Trophoblast cell (in vitro differentiated cells and primary cell): ENCODE measurements around the gene STIMATE.

Experiments
- DNase-seq, 2 donors: peaks; one replicate each; pipeline ENCODE4 v3.0.0-alpha.2; 2016
- H2AFZ ChIP-seq: 2 replicates; pipeline ENCODE4 v1.6.1; 2013; ENCODE audit warnings: low read length, moderate library complexity, mild to moderate bottlenecking; ENCODE audit not compliant: insufficient read depth, poor library complexity
- H2AK5ac ChIP-seq: 2 replicates; pipeline ENCODE4 v1.6.1; 2013; ENCODE audit warnings: mild to moderate bottlenecking, low read length
- H2BK120ac ChIP-seq: 2 replicates; pipeline ENCODE4 v1.6.1; 2013; ENCODE audit warnings: low read length, mild to moderate bottlenecking, moderate library complexity; ENCODE audit not compliant: insufficient read depth, poor library complexity
- H2BK12ac ChIP-seq: 2 replicates; pipeline ENCODE4 v1.6.1; 2013; ENCODE audit warnings: mild to moderate bottlenecking, low read length, moderate library complexity
- H2BK5ac ChIP-seq: 2 replicates; pipeline ENCODE4 v1.6.1; 2013; ENCODE audit warnings: low read length, low read depth, moderate library complexity, mild to moderate bottlenecking; ENCODE audit not compliant: poor library complexity
- H3K14ac ChIP-seq: 2 replicates; pipeline ENCODE4 v1.6.1; 2013; ENCODE audit warnings: mild to moderate bottlenecking, low read length
- H3K18ac ChIP-seq: 2 replicates; pipeline ENCODE4 v1.6.1; 2013; ENCODE audit warnings: mild to moderate bottlenecking, low read length
- H3K23ac ChIP-seq: 2 replicates; pipeline ENCODE4 v1.6.1; 2013; ENCODE audit warnings: low read length
- H3K27ac ChIP-seq: 2 replicates; pipeline ENCODE4 v1.5.1; 2013; ENCODE audit warnings: low read depth, mild to moderate bottlenecking, inconsistent platforms, low read length, moderate library complexity
- H3K27me3 ChIP-seq: 2 replicates; pipeline ENCODE4 v1.6.1; 2013; ENCODE audit warnings: inconsistent platforms, mild to moderate bottlenecking, low read length, moderate library complexity; ENCODE audit not compliant: insufficient read depth
- H3K36me3 ChIP-seq, 2 experiments: 1 replicate in 1 of 2; 2 replicates in 1 of 2; pipeline ENCODE4 v1.6.1; 2013; ENCODE audit warnings: low read length in 2 of 2, mild to moderate bottlenecking in 2 of 2, moderate library complexity in 1 of 2; ENCODE audit not compliant: insufficient read depth in 2 of 2, control insufficient read depth in 1 of 2
- H3K4ac ChIP-seq: 2 replicates; pipeline ENCODE4 v1.6.1; 2013; ENCODE audit warnings: low read depth, mild to moderate bottlenecking, low read length, moderate library complexity
- H3K4me1 ChIP-seq, 2 experiments: 1 replicate in 1 of 2; 2 replicates in 1 of 2; pipeline ENCODE4 v1.6.1; 2013; ENCODE audit warnings: low read length in 2 of 2, mild to moderate bottlenecking in 2 of 2, moderate library complexity in 1 of 2; ENCODE audit not compliant: insufficient read depth in 2 of 2, control insufficient read depth in 1 of 2
- H3K4me2 ChIP-seq: 2 replicates; pipeline ENCODE4 v1.6.1; 2013; ENCODE audit warnings: inconsistent platforms, mild to moderate bottlenecking, low read length, moderate library complexity
- H3K4me3 ChIP-seq: 2 replicates; pipeline ENCODE4 v1.5.1; 2013; ENCODE audit warnings: mild to moderate bottlenecking, low read depth, low read length, inconsistent platforms
- H3K79me1 ChIP-seq: one replicate; pipeline ENCODE4 v1.6.1; 2013; ENCODE audit warnings: low read length
- H3K79me2 ChIP-seq: 2 replicates; pipeline ENCODE4 v1.6.1; 2013; ENCODE audit warnings: low read length, mild to moderate bottlenecking; ENCODE audit not compliant: control insufficient read depth, insufficient read depth, poor library complexity
- H3K9ac ChIP-seq: 2 replicates; pipeline ENCODE4 v1.6.1; 2013; ENCODE audit warnings: mild to moderate bottlenecking, low read length
- H3K9me3 ChIP-seq: 2 replicates; pipeline ENCODE4 v1.6.1; 2013; ENCODE audit warnings: low read depth, mild to moderate bottlenecking, control low read depth, inconsistent platforms, low read length; ENCODE audit not compliant: insufficient read depth
- H4K12ac ChIP-seq: 2 replicates; pipeline ENCODE4 v1.6.1; 2013; ENCODE audit warnings: low read depth, mild to moderate bottlenecking, low read length, moderate library complexity
- H4K8ac ChIP-seq: 2 replicates; pipeline ENCODE4 v1.6.1; 2013; ENCODE audit warnings: low read depth, mild to moderate bottlenecking, low read length, moderate library complexity
- H4K91ac ChIP-seq: one replicate; pipeline ENCODE4 v1.6.1; 2013; ENCODE audit warnings: low read depth, mild to moderate bottlenecking, low read length, moderate library complexity
- WGBS: extraction: QIAGEN DNeasy Blood & Tissue Kit; methylation state at CpG from one replicate; pipeline ENCODE4 v1.1.7; 2013; ENCODE audit warnings: missing lambda C conversion rate; ENCODE audit not compliant: insufficient read length, insufficient coverage; ENCODE audit errors: extremely low coverage; 5-methylcytosine and 5-hydroxymethylcytosine counted together

Gene STIMATE

GRCh38 chr3:52877085-52877484, 20.3 kb downstream of the STIMATE start:
- Histone ChIP-seq H2AFZ (no peak overlapping the region), H3K23ac (no peak overlapping the region), H2BK5ac (no peak overlapping the region), H3K27me3 (no peaks in the 10 kb centered on the region), H3K79me1 (no peaks in the 10 kb centered on the region), H3K4me1 (peaks cover 0 to 2% of the 10 kb centered on the region in 2 experiments), H3K79me2 (no peaks in the 10 kb centered on the region), H4K8ac (no peak overlapping the region), H3K36me3 (no peaks in the 10 kb centered on the region), H2BK12ac (no peak overlapping the region), H3K9me3 (no peaks in the 10 kb centered on the region), H2AK5ac (no peak overlapping the region), H4K91ac (no peak overlapping the region), H3K27ac (no peak overlapping the region), H3K4me3 (no peak overlapping the region), H3K4ac (no peak overlapping the region), H4K12ac (no peak overlapping the region), H3K18ac (no peak overlapping the region), H3K9ac (no peak overlapping the region), H3K14ac (no peak overlapping the region), H2BK120ac (no peak overlapping the region), H3K4me2 (no peak overlapping the region)
- DNase-seq: no peak
- no CpG with 5 or more reads among the region's 3 CpGs for WGBS

- no peak overlapping the region for H4K12ac ChIP-seq
- no peak overlapping the region for H3K14ac ChIP-seq
- no peak overlapping the region for H3K27ac ChIP-seq
- no peak overlapping the region for H2BK12ac ChIP-seq
- no peak overlapping the region for H2AK5ac ChIP-seq
- H2AFZ ChIP-seq: no peak overlapping the region
- H4K8ac ChIP-seq: no peak overlapping the region
- no peak overlapping the region for H4K91ac ChIP-seq
- no peak overlapping the region for H3K23ac ChIP-seq
- H3K4me1 ChIP-seq: peaks cover 0 to 2% of the 10 kb centered on the region in 2 experiments
- no peaks in the 10 kb centered on the region for H3K79me2 ChIP-seq
- H3K4me3 ChIP-seq: no peak overlapping the region
- no peak overlapping the region for H3K9ac ChIP-seq
- H3K9me3 ChIP-seq: no peaks in the 10 kb centered on the region
- H3K18ac ChIP-seq: no peak overlapping the region
- WGBS: no CpG with 5 or more reads among the region's 9 CpGs
- no peak for DNase-seq
- no peak overlapping the region for H2BK5ac ChIP-seq
- no peak overlapping the region for H3K4ac ChIP-seq
- no peaks in the 10 kb centered on the region for H3K79me1 ChIP-seq
- H2BK120ac ChIP-seq: no peak overlapping the region
- no peaks in the 10 kb centered on the region for H3K27me3 ChIP-seq
- H3K4me2 ChIP-seq: no peak overlapping the region
- H3K36me3 ChIP-seq: no peaks in the 10 kb centered on the region
These were observed 22.3 kb downstream of the STIMATE start for GRCh38 chr3:52874864-52875587.

GRCh38 chr3:52874160-52874701, 23.1 kb downstream of the STIMATE start:
- Histone ChIP-seq H4K12ac (no peak overlapping the region), H2AK5ac (no peak overlapping the region), H3K9me3 (no peaks in the 10 kb centered on the region), H3K9ac (no peak overlapping the region), H3K23ac (no peak overlapping the region), H2BK12ac (no peak overlapping the region), H2BK120ac (no peak overlapping the region), H3K14ac (no peak overlapping the region), H3K27me3 (no peaks in the 10 kb centered on the region), H3K36me3 (no peaks in the 10 kb centered on the region), H3K4ac (no peak overlapping the region), H2AFZ (no peak overlapping the region), H3K4me1 (peaks cover 0 to 2% of the 10 kb centered on the region in 2 experiments), H3K18ac (no peak overlapping the region), H3K79me1 (no peaks in the 10 kb centered on the region), H2BK5ac (no peak overlapping the region), H4K8ac (no peak overlapping the region), H3K27ac (no peak overlapping the region), H3K79me2 (no peaks in the 10 kb centered on the region), H3K4me3 (no peak overlapping the region), H3K4me2 (no peak overlapping the region), H4K91ac (no peak overlapping the region)
- no peak for DNase-seq
- WGBS: no CpG with 5 or more reads among the region's 5 CpGs

GRCh38 chr3:52873433-52874159, 23.8 kb downstream of the STIMATE start:
- DNase-seq: no peak
- Histone ChIP-seq H3K23ac (no peak overlapping the region), H3K27me3 (no peaks in the 10 kb centered on the region), H3K4me1 (peaks cover 0 to 2% of the 10 kb centered on the region in 2 experiments), H4K12ac (no peak overlapping the region), H4K91ac (no peak overlapping the region), H3K18ac (no peak overlapping the region), H2AFZ (no peak overlapping the region), H3K14ac (no peak overlapping the region), H2BK120ac (no peak overlapping the region), H3K4me2 (no peak overlapping the region), H3K79me1 (no peaks in the 10 kb centered on the region), H4K8ac (no peak overlapping the region), H3K9ac (no peak overlapping the region), H3K9me3 (no peaks in the 10 kb centered on the region), H2BK12ac (no peak overlapping the region), H3K36me3 (no peaks in the 10 kb centered on the region), H2BK5ac (no peak overlapping the region), H3K27ac (no peak overlapping the region), H3K4ac (no peak overlapping the region), H3K79me2 (no peaks in the 10 kb centered on the region), H2AK5ac (no peak overlapping the region), H3K4me3 (no peak overlapping the region)
- WGBS: no CpG with 5 or more reads among the region's 8 CpGs
